Mesendoderm (in vitro differentiated cells): ENCODE measurements around the gene GNA12.

Experiments
- DNase-seq: peaks from one replicate; pipeline ENCODE4 v3.0.0; 2013
- H2AK5ac ChIP-seq: 2 replicates; pipeline ENCODE4 v1.6.1; 2013; ENCODE audit warnings: low read length, inconsistent platforms
- H2BK120ac ChIP-seq: 2 replicates; pipeline ENCODE4 v1.6.1; 2013; ENCODE audit warnings: low read depth, mild to moderate bottlenecking, low read length, moderate library complexity, mixed read lengths
- H2BK15ac ChIP-seq: replicated peaks from 2 replicates; pipeline ENCODE4 v1.6.1; 2013; ENCODE audit warnings: low read depth, mild to moderate bottlenecking, moderate library complexity
- H2BK5ac ChIP-seq: 2 replicates; pipeline ENCODE4 v1.6.1; 2013; ENCODE audit warnings: low read length, inconsistent platforms
- H3K18ac ChIP-seq: 2 replicates; pipeline ENCODE4 v1.6.1; 2013; ENCODE audit warnings: mild to moderate bottlenecking, low read length, mixed read lengths
- H3K23ac ChIP-seq: one replicate; pipeline ENCODE4 v1.6.1; 2013; ENCODE audit warnings: low read length
- H3K27ac ChIP-seq: 2 replicates; pipeline ENCODE4 v1.5.1; 2013; ENCODE audit warnings: low read depth, mild to moderate bottlenecking, inconsistent platforms, low read length, moderate library complexity
- H3K27me3 ChIP-seq: 2 replicates; pipeline ENCODE4 v1.6.1; 2013; ENCODE audit warnings: low read length, control low read depth, mild to moderate bottlenecking, inconsistent platforms; ENCODE audit not compliant: insufficient read depth, poor library complexity
- H3K36me3 ChIP-seq: 2 replicates; pipeline ENCODE4 v1.6.1; 2013; ENCODE audit warnings: low read length, inconsistent platforms; ENCODE audit not compliant: control insufficient read depth, insufficient read depth
- H3K4ac ChIP-seq: one replicate; pipeline ENCODE4 v1.6.1; 2013; ENCODE audit warnings: low read depth, mild to moderate bottlenecking, low read length, moderate library complexity
- H3K4me1 ChIP-seq: 2 replicates; pipeline ENCODE4 v1.6.1; 2013; ENCODE audit warnings: low read depth, low read length, inconsistent platforms; ENCODE audit not compliant: control insufficient read depth
- H3K4me2 ChIP-seq: 2 replicates; pipeline ENCODE4 v1.6.1; 2013; ENCODE audit warnings: low read length
- H3K4me3 ChIP-seq: 2 replicates; pipeline ENCODE4 v1.5.1; 2013; ENCODE audit warnings: mild to moderate bottlenecking, low read length
- H3K56ac ChIP-seq: one replicate; pipeline ENCODE4 v1.6.1; 2013; ENCODE audit warnings: low read length
- H3K79me1 ChIP-seq: 2 replicates; pipeline ENCODE4 v1.6.1; 2013; ENCODE audit warnings: low read length, inconsistent platforms
- H3K79me2 ChIP-seq: 2 replicates; pipeline ENCODE4 v1.6.1; 2013; ENCODE audit warnings: mild to moderate bottlenecking, low read length; ENCODE audit not compliant: control insufficient read depth, insufficient read depth
- H3K9ac ChIP-seq: 2 replicates; pipeline ENCODE4 v1.6.1; 2013; ENCODE audit warnings: low read length, inconsistent platforms
- H4K5ac ChIP-seq: one replicate; pipeline ENCODE4 v1.6.1; 2013; ENCODE audit warnings: low read length
- H4K8ac ChIP-seq: one replicate; pipeline ENCODE4 v1.6.1; 2013; ENCODE audit warnings: low read depth, mild to moderate bottlenecking, control low read depth, low read length, moderate library complexity
- WGBS: extraction: QIAGEN DNeasy Blood & Tissue Kit; methylation state at CpG from one replicate; pipeline ENCODE4 v1.1.7; 2013; ENCODE audit warnings: low lambda C conversion rate, missing lambda C conversion rate; ENCODE audit not compliant: insufficient coverage; ENCODE audit errors: extremely low coverage; 5-methylcytosine and 5-hydroxymethylcytosine counted together

GNA12 gene

GRCh38 chr7:2802504-2803341 is 41.4 kb downstream of the GNA12 start:
- no peak overlapping the region for H3K4me2 ChIP-seq
- H3K9ac ChIP-seq, result peak overlapping the region; percentile 10
- H2BK120ac ChIP-seq, result no peak overlapping the region
- H3K79me2 ChIP-seq, result peaks cover 53% of the 10 kb centered on the region
- peak overlapping the region; percentile 29 for H3K56ac ChIP-seq
- no peaks in the 10 kb centered on the region for H3K27me3 ChIP-seq
- peaks cover 21% of the 10 kb centered on the region for H3K79me1 ChIP-seq
- H3K4me3 ChIP-seq, result no peak overlapping the region
- H3K23ac ChIP-seq, result no peak overlapping the region
- H4K5ac ChIP-seq, result no peak overlapping the region
- no peaks in the 10 kb centered on the region for H3K36me3 ChIP-seq
- H3K4ac ChIP-seq, result no peak overlapping the region
- no peak overlapping the region for H2BK15ac ChIP-seq
- H2BK5ac ChIP-seq, result no peak overlapping the region
- DNase-seq, result peak; percentile 37
- peaks cover 17% of the 10 kb centered on the region for H3K4me1 ChIP-seq
- H3K27ac ChIP-seq, result no peak overlapping the region
- no peak overlapping the region for H2AK5ac ChIP-seq
- no CpG with 5 or more reads among the region's 28 CpGs for WGBS
- peak overlapping the region; percentile 16 for H3K18ac ChIP-seq
- H4K8ac ChIP-seq, result no peak overlapping the region

GRCh38 chr7:2802101-2802500 is 42.0 kb downstream of the GNA12 start:
- H3K4me2 ChIP-seq, result no peak overlapping the region
- no peak overlapping the region for H3K23ac ChIP-seq
- no peak overlapping the region for H3K4ac ChIP-seq
- H3K56ac ChIP-seq, result no peak overlapping the region
- H3K79me1 ChIP-seq, result peaks cover 24% of the 10 kb centered on the region
- H3K4me3 ChIP-seq, result no peak overlapping the region
- no peak overlapping the region for H3K9ac ChIP-seq
- H3K79me2 ChIP-seq, result peaks cover 56% of the 10 kb centered on the region
- H3K4me1 ChIP-seq, result peaks cover 17% of the 10 kb centered on the region
- H2BK5ac ChIP-seq, result no peak overlapping the region
- 100% methylated on average over 1 of the region's 2 CpGs for WGBS
- no peak overlapping the region for H3K18ac ChIP-seq
- H3K27ac ChIP-seq, result no peak overlapping the region
- no peak overlapping the region for H2AK5ac ChIP-seq
- no peaks in the 10 kb centered on the region for H3K27me3 ChIP-seq
- H4K5ac ChIP-seq, result no peak overlapping the region
- peak; percentile 61 for DNase-seq
- H4K8ac ChIP-seq, result no peak overlapping the region
- H3K36me3 ChIP-seq, result no peaks in the 10 kb centered on the region
- no peak overlapping the region for H2BK120ac ChIP-seq
- no peak overlapping the region for H2BK15ac ChIP-seq

DNA sequence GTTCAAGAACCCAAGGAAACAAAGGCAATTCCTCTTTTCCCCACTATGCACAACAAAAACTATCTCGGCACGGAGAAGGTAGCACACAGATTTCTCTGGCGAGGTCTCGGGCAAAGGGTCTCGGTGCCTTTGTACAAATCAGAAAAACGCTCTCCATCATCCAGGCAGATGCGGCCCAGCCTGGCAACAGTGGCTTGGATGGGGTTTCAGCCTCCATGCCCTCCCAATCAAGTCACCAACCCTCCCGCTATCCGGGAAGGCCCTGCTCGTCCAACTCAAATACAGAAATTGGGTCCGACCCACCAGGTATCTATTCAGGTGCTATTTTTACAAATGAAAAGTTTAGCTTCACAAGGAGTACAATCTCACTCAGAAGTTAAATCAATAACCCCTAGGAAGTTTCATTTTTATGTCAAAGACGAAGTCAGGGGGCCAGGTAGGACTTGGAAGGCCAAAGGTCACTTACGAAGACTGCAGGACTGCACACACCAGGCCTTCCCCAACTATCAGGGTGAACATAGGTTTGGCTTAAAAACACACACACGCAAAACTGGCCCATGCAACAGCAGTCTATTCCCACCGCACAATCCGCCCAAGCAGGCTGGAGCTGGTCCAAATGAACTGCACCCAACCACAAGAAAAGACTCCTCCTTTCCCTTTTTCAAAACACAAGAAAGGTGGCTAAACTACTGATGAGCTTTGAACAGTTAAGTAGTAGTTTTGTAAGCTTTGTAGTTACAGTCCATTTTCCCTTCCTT is 43.0 kb downstream of the GNA12 start:
- Histone ChIP-seq H2BK5ac (no peak overlapping the region), H3K23ac (no peak overlapping the region), H3K36me3 (no peaks in the 10 kb centered on the region), H4K5ac (no peak overlapping the region), H3K9ac (no peak overlapping the region), H3K4me3 (no peak overlapping the region), H3K27me3 (no peaks in the 10 kb centered on the region), H4K8ac (no peak overlapping the region), H3K56ac (no peak overlapping the region), H3K79me1 (peaks cover 31% of the 10 kb centered on the region), H3K27ac (no peak overlapping the region), H3K4me2 (no peak overlapping the region), H2BK120ac (no peak overlapping the region), H3K79me2 (peaks cover 64% of the 10 kb centered on the region), H3K18ac (no peak overlapping the region), H2BK15ac (no peak overlapping the region), H3K4me1 (peaks cover 17% of the 10 kb centered on the region), H2AK5ac (no peak overlapping the region), H3K4ac (no peak overlapping the region)
- no peak for DNase-seq
- no CpG with 5 or more reads among the region's 16 CpGs for WGBS

DNA sequence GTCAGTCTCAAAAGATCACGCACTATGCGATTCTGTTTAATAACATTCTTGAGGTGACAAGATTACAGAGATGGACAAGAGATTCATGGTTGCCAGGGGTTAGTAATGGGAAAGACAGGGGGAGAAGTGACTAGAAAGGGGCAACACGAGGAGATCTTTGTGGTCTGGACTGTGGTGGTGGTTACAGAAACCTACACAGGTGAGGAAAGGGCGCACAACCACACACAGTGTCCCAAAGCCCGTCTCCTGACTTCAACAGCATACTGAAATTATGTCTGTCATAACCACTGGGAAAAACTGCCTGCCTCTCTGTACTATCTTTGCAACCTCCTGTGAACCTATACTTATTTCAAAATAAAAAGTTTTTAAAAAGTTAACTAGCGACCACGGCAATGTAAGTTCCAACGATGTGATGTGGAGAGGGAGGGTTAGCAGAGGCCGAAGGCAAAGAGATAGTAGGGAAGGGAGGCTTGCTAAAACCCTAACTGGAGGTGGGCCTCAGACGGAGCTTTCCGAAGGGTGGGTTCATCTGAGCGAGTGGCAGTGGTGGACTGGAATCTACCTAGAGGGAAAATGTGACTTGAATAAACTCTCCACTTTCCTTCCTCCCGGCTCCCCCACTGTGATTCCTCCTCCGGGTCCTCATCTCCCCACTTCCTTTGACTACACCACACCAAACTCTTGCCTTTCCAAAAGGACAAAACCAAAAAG is 43.7 kb downstream of the GNA12 start:
- Histone ChIP-seq H3K79me2 (peaks cover 63% of the 10 kb centered on the region), H3K4me1 (peaks cover 17% of the 10 kb centered on the region), H3K23ac (no peak overlapping the region), H2AK5ac (no peak overlapping the region), H2BK5ac (no peak overlapping the region), H4K8ac (no peak overlapping the region), H3K56ac (no peak overlapping the region), H3K4ac (no peak overlapping the region), H3K18ac (no peak overlapping the region), H3K36me3 (no peaks in the 10 kb centered on the region), H3K9ac (no peak overlapping the region), H3K27ac (no peak overlapping the region), H2BK15ac (no peak overlapping the region), H3K4me2 (no peak overlapping the region), H3K4me3 (no peak overlapping the region), H3K79me1 (peaks cover 31% of the 10 kb centered on the region), H3K27me3 (no peaks in the 10 kb centered on the region), H4K5ac (no peak overlapping the region), H2BK120ac (no peak overlapping the region)
- no CpG with 5 or more reads among the region's 14 CpGs for WGBS
- no peak for DNase-seq

DNA sequence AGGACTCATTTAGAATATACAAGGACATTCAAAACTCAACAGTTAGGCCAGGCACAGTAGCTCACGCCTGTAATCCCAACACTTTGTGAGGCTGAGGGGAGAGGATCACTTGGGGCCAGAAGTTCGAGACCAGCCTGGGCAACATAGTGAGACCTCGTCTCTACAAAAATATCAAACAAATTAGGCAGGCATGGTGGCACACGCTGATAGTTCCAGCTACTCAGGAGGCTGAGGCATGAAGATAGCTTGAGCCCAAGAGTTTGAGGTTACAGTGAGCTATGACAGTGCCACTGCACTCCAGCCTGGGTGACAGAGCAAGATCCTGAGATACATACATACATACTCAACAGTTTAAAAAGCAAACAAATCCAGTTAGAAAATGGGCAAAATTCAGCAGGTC is 44.9 kb downstream of the GNA12 start:
- Histone ChIP-seq H2BK15ac (no peak overlapping the region), H2BK120ac (no peak overlapping the region), H2BK5ac (no peak overlapping the region), H3K27me3 (no peaks in the 10 kb centered on the region), H4K8ac (no peak overlapping the region), H3K79me1 (peaks cover 30% of the 10 kb centered on the region), H3K36me3 (peaks cover 4% of the 10 kb centered on the region), H3K23ac (no peak overlapping the region), H3K9ac (no peak overlapping the region), H3K4ac (no peak overlapping the region), H3K56ac (no peak overlapping the region), H3K4me1 (peaks cover 13% of the 10 kb centered on the region), H4K5ac (no peak overlapping the region), H3K4me2 (no peak overlapping the region), H2AK5ac (no peak overlapping the region), H3K79me2 (peaks cover 56% of the 10 kb centered on the region), H3K27ac (no peak overlapping the region), H3K18ac (no peak overlapping the region), H3K4me3 (no peak overlapping the region)
- WGBS, result no CpG with 5 or more reads among the region's 4 CpGs
- no peak for DNase-seq
